Upper lobe of left lung (tissue), 6 donors: ENCODE measurements around the gene SEPTIN5. TPM values are rescaled to one million over a fixed set of nuclear protein-coding genes. Genes with fewer than 3 reads are reported as not detected.
"Not testable (repeated sequence)": the region's sequence is repeated elsewhere in the genome, so short reads cannot be mapped to it uniquely, and the experiment has no call there.

ENCODE experiments used
- ATAC-seq, 2 donors: fragments of 200-7000 bp; cut with Tn5 transposase; one replicate each; pipeline ENCODE4 v1.9.1; 2022; ENCODE audit warnings: mild to moderate bottlenecking in 2 of 2, moderate library complexity in 2 of 2; ENCODE audit not compliant: low FRiP score in 2 of 2
- DNase-seq, 2 donors: peaks; one replicate each; pipeline ENCODE4 v3.0.0-alpha.2; 2019 to 2020
- H3K27ac ChIP-seq, 4 donors: fragments of 200-600 bp; sonication (generic); one replicate each; pipeline ENCODE4 v1.5.1; 2016 to 2019
- H3K27me3 ChIP-seq, 4 donors: fragments of 200-600 bp; sonication (generic); one replicate each; pipeline ENCODE4 v1.5.1; 2017 to 2019
- H3K36me3 ChIP-seq, 4 donors: fragments of 200-600 bp; sonication (generic); one replicate each; pipeline ENCODE4 v1.5.1; 2016 to 2019
- H3K4me1 ChIP-seq, 4 donors: fragments of 200-600 bp; sonication (generic); one replicate each; pipeline ENCODE4 v1.5.1; 2018 to 2019
- H3K4me3 ChIP-seq, 4 donors: fragments of 200-600 bp; sonication (generic); one replicate each; pipeline ENCODE4 v1.5.1; 2017 to 2019; ENCODE audit warnings: mild to moderate bottlenecking in 2 of 4, moderate library complexity in 1 of 4
- H3K9me3 ChIP-seq, 4 donors: fragments of 200-600 bp; sonication (generic); one replicate each; pipeline ENCODE4 v1.5.1; 2018 to 2019
- EP300 ChIP-seq, 4 donors: sonication (generic); formaldehyde crosslinking; IDR thresholded peaks; one replicate each; pipeline ENCODE4 v1.5.1; 2017; ENCODE audit warnings: antibody characterized with exemption in 4 of 4, control low read depth in 2 of 4
- POLR2A ChIP-seq, 4 donors: fragments of 450-650 bp; IDR thresholded peaks; one replicate each; pipeline ENCODE4 v1.5.1; 2016 to 2017; ENCODE audit warnings: antibody characterized with exemption in 4 of 4, mild to moderate bottlenecking in 2 of 4
- POLR2AphosphoS5 ChIP-seq, 2 donors: sonication (generic); formaldehyde crosslinking; IDR thresholded peaks; one replicate each; pipeline ENCODE4 v1.5.1; 2017; ENCODE audit warnings: antibody characterized with exemption in 2 of 2
- WGBS, 2 donors: methylation state at CpG; one replicate each; pipeline ENCODE4 v1.1.5; 2017 to 2018; 5-methylcytosine and 5-hydroxymethylcytosine counted together
- total RNA-seq, 6 donors: library from RNA; depleted of rRNA in 4 of 6; stranded (reverse); fragments of >200 nt in 4 of 6; gene quantifications; one replicate each; pipeline versions ENCODE4 v1.1.0 to v1.2.1, GENCODE V29; 2016 to 2021
- TF ChIP-seq, protein P1 (sequence below), 6 experiments: fragments of 450-650 bp in 4 of 6; fragments of 200-600 bp in 2 of 6; sonication (generic) in 2 of 6; IDR thresholded peaks; one replicate each; pipeline ENCODE4 v1.5.1; 2016 to 2019; ENCODE audit warnings: antibody characterized with exemption in 6 of 6
- donor health status: DM: no; HTN: no; CAD: no; lungs with moderate emphysema.
- donor health status: DM: no; HTN: yes; CAD: no; lungs with severe emphysema.

The SEPTIN5 gene
- total RNA-seq, 6 donors from 2014 or later, result 6.0 to 30.0 (median 17.1) TPM

- Histone ChIP-seq H3K36me3 (no peaks in the 10 kb centered on the region), H3K9me3 (no peaks in the 10 kb centered on the region), H3K27me3 (peaks cover 0 to 2% (median 0%) of the 10 kb centered on the region in 4 donors), H3K27ac (peak overlapping the region in 2 of 4 donors; percentile 24 to 32), H3K4me1 (peaks cover 0 to 20% (median 3%) of the 10 kb centered on the region in 4 donors), H3K4me3 (peak overlapping the region in 2 of 4 donors; percentile 0 to 3)
- WGBS, 2 donors, result 31 to 37% methylated on average over 19 of the region's 19 CpGs
- TF ChIP-seq POLR2A (IDR thresholded peaks at IDR 0.05) (no peak), EP300 (IDR thresholded peaks at IDR 0.05) (no peak), POLR2AphosphoS5 (IDR thresholded peaks at IDR 0.05) (no peak)
- TF ChIP-seq, protein P1, sequence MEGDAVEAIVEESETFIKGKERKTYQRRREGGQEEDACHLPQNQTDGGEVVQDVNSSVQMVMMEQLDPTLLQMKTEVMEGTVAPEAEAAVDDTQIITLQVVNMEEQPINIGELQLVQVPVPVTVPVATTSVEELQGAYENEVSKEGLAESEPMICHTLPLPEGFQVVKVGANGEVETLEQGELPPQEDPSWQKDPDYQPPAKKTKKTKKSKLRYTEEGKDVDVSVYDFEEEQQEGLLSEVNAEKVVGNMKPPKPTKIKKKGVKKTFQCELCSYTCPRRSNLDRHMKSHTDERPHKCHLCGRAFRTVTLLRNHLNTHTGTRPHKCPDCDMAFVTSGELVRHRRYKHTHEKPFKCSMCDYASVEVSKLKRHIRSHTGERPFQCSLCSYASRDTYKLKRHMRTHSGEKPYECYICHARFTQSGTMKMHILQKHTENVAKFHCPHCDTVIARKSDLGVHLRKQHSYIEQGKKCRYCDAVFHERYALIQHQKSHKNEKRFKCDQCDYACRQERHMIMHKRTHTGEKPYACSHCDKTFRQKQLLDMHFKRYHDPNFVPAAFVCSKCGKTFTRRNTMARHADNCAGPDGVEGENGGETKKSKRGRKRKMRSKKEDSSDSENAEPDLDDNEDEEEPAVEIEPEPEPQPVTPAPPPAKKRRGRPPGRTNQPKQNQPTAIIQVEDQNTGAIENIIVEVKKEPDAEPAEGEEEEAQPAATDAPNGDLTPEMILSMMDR (IDR thresholded peaks at IDR 0.05), result no peak
- ATAC-seq (peak in 1 of 2 donors; percentile 77), DNase-seq (peak in 1 of 2 donors; percentile 36)
These were observed 22.5 kb upstream of the SEPTIN5 start for GRCh38 chr22:19691721-19692341.

DNA sequence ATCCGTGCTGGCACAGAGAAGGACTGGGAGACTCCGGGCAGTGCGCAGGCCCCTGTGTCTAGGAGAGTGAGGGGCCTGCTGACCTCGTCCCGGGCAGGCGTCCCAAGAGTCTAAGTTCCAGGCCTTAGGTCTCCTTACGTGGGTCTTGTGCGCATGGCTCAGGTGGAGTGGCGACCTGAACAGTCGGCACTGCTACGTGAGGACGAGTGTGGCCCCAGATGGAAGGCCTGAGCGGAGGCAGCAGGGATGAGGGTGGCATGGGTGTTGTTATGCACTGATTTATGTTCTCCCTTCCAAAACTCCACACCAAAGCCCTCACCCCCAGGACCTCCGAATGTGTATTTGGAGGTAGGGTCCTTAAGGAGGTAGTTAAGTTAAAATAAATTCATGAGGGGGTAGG lies 20.7 kb upstream of the SEPTIN5 start:
- H3K4me3 ChIP-seq, result no peak overlapping the region
- peaks cover 0 to 20% (median 3%) of the 10 kb centered on the region in 4 donors for H3K4me1 ChIP-seq
- no peak for DNase-seq
- H3K9me3 ChIP-seq, result no peaks in the 10 kb centered on the region
- 93 to 96% methylated on average over 13 to 14 of the region's 14 CpGs for WGBS, 2 donors
- H3K27me3 ChIP-seq, result peaks cover 0 to 2% (median 0%) of the 10 kb centered on the region in 4 donors
- no peak overlapping the region for H3K27ac ChIP-seq
- TF ChIP-seq POLR2A (IDR thresholded peaks at IDR 0.05), result no peak
- TF ChIP-seq EP300 (IDR thresholded peaks at IDR 0.05), result no peak
- no peak for ATAC-seq
- H3K36me3 ChIP-seq, result no peaks in the 10 kb centered on the region

DNA sequence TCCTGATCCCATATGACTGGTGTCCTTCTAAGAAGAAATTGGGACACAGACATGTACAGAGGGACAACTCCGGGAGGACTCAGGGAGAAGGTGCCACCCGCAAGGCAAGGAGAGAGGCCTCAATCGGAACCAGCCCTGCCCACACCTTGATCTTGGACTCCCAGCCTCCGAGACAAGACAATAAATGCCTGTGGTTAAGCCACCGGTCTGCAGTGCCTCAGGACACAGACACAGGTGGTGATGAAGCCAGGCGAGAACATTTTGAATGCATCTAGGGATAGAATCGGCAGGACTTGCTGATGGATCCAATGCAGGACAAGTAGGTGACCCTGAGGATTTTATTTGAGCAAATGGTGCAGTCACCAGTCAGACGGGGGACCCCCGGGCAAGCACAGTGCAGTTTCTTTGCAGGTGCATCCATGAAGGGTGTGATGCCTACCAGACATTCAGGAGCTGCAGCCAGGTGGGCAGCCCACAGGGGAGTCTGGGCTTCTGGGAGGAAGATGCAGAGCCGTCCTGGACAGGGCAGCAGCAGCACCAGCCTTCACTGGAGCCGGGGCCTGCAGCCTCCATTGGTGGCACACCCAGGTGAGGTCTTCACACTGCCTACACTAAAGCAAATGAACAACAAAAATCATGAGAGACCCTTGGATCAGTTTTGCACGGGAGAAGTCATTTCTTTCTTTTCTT lies 20.2 kb upstream of the SEPTIN5 start:
- ATAC-seq (no peak), DNase-seq (no peak)
- Histone ChIP-seq H3K36me3 (no peaks in the 10 kb centered on the region), H3K27me3 (peaks cover 0 to 1% (median 0%) of the 10 kb centered on the region in 4 donors), H3K4me1 (peaks cover 0 to 17% (median 3%) of the 10 kb centered on the region in 4 donors), H3K27ac (no peak overlapping the region), H3K4me3 (no peak overlapping the region), H3K9me3 (no peaks in the 10 kb centered on the region)
- 79 to 88% methylated on average over 10 to 12 of the region's 12 CpGs for WGBS, 2 donors
- TF ChIP-seq POLR2A (IDR thresholded peaks at IDR 0.05) (no peak), EP300 (IDR thresholded peaks at IDR 0.05) (no peak), POLR2AphosphoS5 (IDR thresholded peaks at IDR 0.05) (no peak)
- TF ChIP-seq, protein P1 (IDR thresholded peaks at IDR 0.05), result no peak

- Histone ChIP-seq H3K36me3 (no peaks in the 10 kb centered on the region), H3K27me3 (no peaks in the 10 kb centered on the region), H3K4me1 (peaks cover 0 to 13% (median 3%) of the 10 kb centered on the region in 4 donors), H3K27ac (no peak overlapping the region), H3K9me3 (no peaks in the 10 kb centered on the region), H3K4me3 (no peak overlapping the region)
- no peak for DNase-seq
- WGBS, 2 donors, result 88 to 95% methylated on average over 5 to 13 of the region's 13 CpGs
- no peak for ATAC-seq
- TF ChIP-seq EP300 (IDR thresholded peaks at IDR 0.05), result no peak
- TF ChIP-seq, protein P1 (IDR thresholded peaks at IDR 0.05), result no peak
- TF ChIP-seq POLR2AphosphoS5 (IDR thresholded peaks at IDR 0.05), result no peak
- TF ChIP-seq POLR2A (IDR thresholded peaks at IDR 0.05), result no peak
These were observed 19.6 kb upstream of the SEPTIN5 start for GRCh38 chr22:19694696-19695095.

DNA sequence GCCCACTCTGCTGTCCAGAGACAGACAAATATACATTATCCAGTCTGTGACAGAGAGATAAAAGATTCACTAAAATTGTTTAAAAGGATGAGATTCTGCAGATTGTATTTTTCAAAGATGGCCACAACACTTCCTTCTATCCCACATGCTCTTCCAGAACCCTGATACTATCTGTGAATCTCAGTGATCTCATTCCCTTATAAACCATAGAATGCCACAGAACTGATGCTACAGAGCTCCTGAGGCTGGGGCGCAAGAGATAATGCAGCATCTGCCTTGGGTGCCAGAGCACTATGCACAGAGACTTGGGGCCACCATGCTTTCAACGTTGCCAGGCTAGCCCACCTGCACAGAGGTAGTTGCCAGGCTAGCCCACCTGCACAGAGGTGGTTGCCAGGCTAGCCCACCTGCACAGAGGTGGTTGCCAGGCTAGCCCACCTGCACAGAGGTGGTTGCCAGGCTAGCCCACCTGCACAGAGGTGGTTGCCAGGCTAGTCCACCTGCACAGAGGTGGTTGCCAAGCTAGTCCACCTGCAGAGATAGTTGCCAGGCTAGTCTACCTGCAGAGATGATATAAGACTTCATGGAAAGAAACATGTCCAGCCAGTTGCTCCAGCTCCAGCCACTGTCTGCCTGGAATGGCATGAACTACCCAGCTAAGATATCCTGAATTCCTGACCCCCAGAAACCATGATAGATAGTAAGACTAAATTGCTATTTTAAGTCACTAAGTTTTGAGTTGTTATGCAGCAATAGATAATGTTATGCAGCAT lies 17.6 kb upstream of the SEPTIN5 start:
- 86 to 100% methylated on average over 1 to 2 of the region's 2 CpGs for WGBS, 2 donors
- no peak for ATAC-seq
- H3K4me3 ChIP-seq, result no peak overlapping the region
- TF ChIP-seq POLR2A (IDR thresholded peaks at IDR 0.05) (no peak), EP300 (IDR thresholded peaks at IDR 0.05) (no peak), POLR2AphosphoS5 (IDR thresholded peaks at IDR 0.05) (no peak)
- TF ChIP-seq, protein P1 (IDR thresholded peaks at IDR 0.05), result no peak
- H3K36me3 ChIP-seq, result no peaks in the 10 kb centered on the region
- no peaks in the 10 kb centered on the region for H3K9me3 ChIP-seq
- no peak for DNase-seq
- H3K4me1 ChIP-seq, result peaks cover 0 to 5% (median 1%) of the 10 kb centered on the region in 4 donors
- no peaks in the 10 kb centered on the region for H3K27me3 ChIP-seq
- no peak overlapping the region for H3K27ac ChIP-seq

GRCh38 chr22:19697871-19698270 lies 16.4 kb upstream of the SEPTIN5 start:
- DNase-seq, H3K36me3 ChIP-seq, H3K27ac ChIP-seq, H3K4me3 ChIP-seq, H3K4me1 ChIP-seq, ATAC-seq, H3K9me3 ChIP-seq, H3K27me3 ChIP-seq: not testable (repeated sequence)
- 68 to 73% methylated on average over 1 of the region's 1 CpG for WGBS, 2 donors
